Neural progenitor cell (in vitro differentiated cells): Measurements from ENCODE around the gene PSPN. TPM values are rescaled to one million over a fixed set of nuclear protein-coding genes. Genes with fewer than 3 reads are reported as not detected.
"Not testable (repeated sequence)": the region's sequence is repeated elsewhere in the genome, so short reads cannot be mapped to it uniquely, and the experiment has no call there.

ENCODE experiments used
- DNase-seq: peaks from one replicate; pipeline ENCODE4 v3.0.0-alpha.2; 2016; ENCODE audit warnings: low spot score
- H2AFZ ChIP-seq: fragments of 200-600 bp; sonication (generic); replicated peaks from 2 replicates; pipeline ENCODE4 v1.6.1; 2016; ENCODE audit warnings: antibody characterized with exemption
- H3F3A ChIP-seq: fragments of 200-600 bp; sonication (generic); 2 replicates; pipeline ENCODE4 v1.6.1; 2016; ENCODE audit warnings: antibody characterized with exemption, low read depth
- H3K27ac ChIP-seq: fragments of 200-600 bp; sonication (generic); 2 replicates; pipeline ENCODE4 v1.5.1; 2016; ENCODE audit warnings: mild to moderate bottlenecking
- H3K27me3 ChIP-seq: fragments of 200-600 bp; sonication (generic); 2 replicates; pipeline ENCODE4 v1.6.1; 2016; ENCODE audit warnings: mild to moderate bottlenecking, moderate library complexity
- H3K36me3 ChIP-seq: fragments of 200-600 bp; sonication (generic); 2 replicates; pipeline ENCODE4 v1.5.1; 2016
- H3K4me1 ChIP-seq: fragments of 200-600 bp; sonication (generic); 2 replicates; pipeline ENCODE4 v1.6.1; 2016; ENCODE audit warnings: mixed run types
- H3K4me2 ChIP-seq: fragments of 200-600 bp; sonication (generic); 2 replicates; pipeline ENCODE4 v1.6.1; 2016
- H3K4me3 ChIP-seq: fragments of 200-600 bp; sonication (generic); 2 replicates; pipeline ENCODE4 v1.5.1; 2016
- H3K79me2 ChIP-seq: fragments of 200-600 bp; sonication (generic); 2 replicates; pipeline ENCODE4 v1.6.1; 2016; ENCODE audit warnings: low read depth
- H3K9ac ChIP-seq: fragments of 200-600 bp; sonication (generic); 2 replicates; pipeline ENCODE4 v1.6.1; 2016
- H3K9me3 ChIP-seq: fragments of 200-600 bp; sonication (generic); 2 replicates; pipeline ENCODE4 v1.5.1; 2016; ENCODE audit warnings: low read depth
- H4K20me1 ChIP-seq: fragments of 200-600 bp; sonication (generic); 2 replicates; pipeline ENCODE4 v1.6.1; 2016; ENCODE audit warnings: low read depth
- H3K27ac Mint-ChIP-seq: 3 replicates; pipeline ENCODE4 v1.8.0; 2021; ENCODE audit warnings: mixed read lengths
- H3K27me3 Mint-ChIP-seq: 2 replicates; pipeline ENCODE4 v1.8.0; 2022; ENCODE audit warnings: low read depth, mild to moderate bottlenecking, inconsistent platforms, moderate library complexity, mixed read lengths; ENCODE audit not compliant: insufficient read depth
- H3K36me3 Mint-ChIP-seq: 3 replicates; pipeline ENCODE4 v1.8.0; 2021; ENCODE audit warnings: mixed read lengths
- H3K4me1 Mint-ChIP-seq: 3 replicates; pipeline ENCODE4 v1.8.0; 2021; ENCODE audit warnings: mixed read lengths
- H3K4me3 Mint-ChIP-seq: 3 replicates; pipeline ENCODE4 v1.8.0; 2021; ENCODE audit warnings: mild to moderate bottlenecking, moderate library complexity, mixed read lengths
- H3K9me3 Mint-ChIP-seq: 3 replicates; pipeline ENCODE4 v1.8.0; 2020; ENCODE audit warnings: mixed read lengths
- EZH2 ChIP-seq: fragments of 200-600 bp; sonication (generic); IDR thresholded peaks from 2 replicates; pipeline ENCODE4 v1.6.1; 2017; ENCODE audit warnings: antibody characterized with exemption, mild to moderate bottlenecking, moderate library complexity
- EZH2phosphoT487 ChIP-seq: fragments of 200-600 bp; sonication (generic); IDR thresholded peaks from 2 replicates; pipeline ENCODE4 v1.6.1; 2017; ENCODE audit warnings: antibody characterized with exemption
- total RNA-seq: library from RNA; depleted of rRNA; stranded (reverse); fragments of >200 nt; gene quantifications from 2 replicates; pipeline ENCODE4 v1.2.3, GENCODE V29; 2015; ENCODE audit warnings: low replicate concordance
- TF ChIP-seq, protein P1 (sequence below): fragments of 200-600 bp; sonication (generic); IDR thresholded peaks from 2 replicates; pipeline ENCODE4 v1.5.1; 2017; ENCODE audit warnings: antibody characterized with exemption, mild to moderate bottlenecking

The PSPN gene
- total RNA-seq, 1 donor from 2014 or later, result 0.92 TPM

DNA sequence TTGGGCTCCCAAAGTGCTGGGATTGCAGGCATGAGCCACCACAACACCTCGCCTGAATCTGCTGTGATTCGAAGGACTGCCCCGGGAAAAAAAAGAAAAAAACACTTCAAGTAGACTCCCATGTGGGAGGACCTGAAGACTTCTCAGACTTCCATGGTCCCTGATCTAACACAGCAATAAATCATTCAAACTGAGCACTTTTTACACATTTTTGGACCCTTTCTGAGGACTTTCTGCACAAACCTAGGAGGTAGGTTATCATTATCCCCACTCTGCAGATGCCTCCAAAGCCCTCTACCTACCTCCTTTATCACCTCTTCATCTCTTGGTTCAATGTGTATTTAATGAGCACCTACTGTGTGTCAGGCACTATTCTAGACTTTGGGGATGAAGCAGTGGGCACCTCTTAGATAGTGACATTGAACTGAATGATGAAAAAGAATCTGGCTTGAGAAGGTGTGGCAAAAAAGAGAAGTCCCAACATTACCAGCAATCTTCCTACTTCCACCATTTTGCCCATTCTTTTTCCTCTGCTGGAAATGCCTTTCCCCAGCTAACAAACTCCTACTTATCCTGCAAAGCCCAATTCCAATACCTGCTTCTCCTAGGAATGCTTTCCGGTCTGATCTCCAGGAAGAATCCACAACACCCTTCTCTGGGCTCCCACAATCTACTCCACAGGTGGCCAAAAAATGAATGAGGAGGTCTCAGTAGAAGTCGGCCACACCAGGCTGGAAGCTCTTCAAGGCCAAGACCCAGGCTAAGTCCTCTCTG, 16.0 kb downstream of the PSPN start:
- peaks cover 6% of the 10 kb centered on the region for H3K27me3 Mint-ChIP-seq
- DNase-seq, result no peak
- Histone ChIP-seq H3K27me3 (no peaks in the 10 kb centered on the region), H4K20me1 (no peaks in the 10 kb centered on the region), H3K79me2 (peaks cover 6% of the 10 kb centered on the region), H3K9ac (no peak overlapping the region), H3K36me3 (no peaks in the 10 kb centered on the region), H3K9me3 (no peaks in the 10 kb centered on the region), H3F3A (no peaks in the 10 kb centered on the region), H3K27ac (no peak overlapping the region), H3K4me2 (no peak overlapping the region), H2AFZ (no peak overlapping the region), H3K4me3 (no peak overlapping the region), H3K4me1 (peaks cover 4% of the 10 kb centered on the region)
- TF ChIP-seq EZH2, result no peak
- no peak for TF ChIP-seq EZH2phosphoT487
- TF ChIP-seq, protein P1, sequence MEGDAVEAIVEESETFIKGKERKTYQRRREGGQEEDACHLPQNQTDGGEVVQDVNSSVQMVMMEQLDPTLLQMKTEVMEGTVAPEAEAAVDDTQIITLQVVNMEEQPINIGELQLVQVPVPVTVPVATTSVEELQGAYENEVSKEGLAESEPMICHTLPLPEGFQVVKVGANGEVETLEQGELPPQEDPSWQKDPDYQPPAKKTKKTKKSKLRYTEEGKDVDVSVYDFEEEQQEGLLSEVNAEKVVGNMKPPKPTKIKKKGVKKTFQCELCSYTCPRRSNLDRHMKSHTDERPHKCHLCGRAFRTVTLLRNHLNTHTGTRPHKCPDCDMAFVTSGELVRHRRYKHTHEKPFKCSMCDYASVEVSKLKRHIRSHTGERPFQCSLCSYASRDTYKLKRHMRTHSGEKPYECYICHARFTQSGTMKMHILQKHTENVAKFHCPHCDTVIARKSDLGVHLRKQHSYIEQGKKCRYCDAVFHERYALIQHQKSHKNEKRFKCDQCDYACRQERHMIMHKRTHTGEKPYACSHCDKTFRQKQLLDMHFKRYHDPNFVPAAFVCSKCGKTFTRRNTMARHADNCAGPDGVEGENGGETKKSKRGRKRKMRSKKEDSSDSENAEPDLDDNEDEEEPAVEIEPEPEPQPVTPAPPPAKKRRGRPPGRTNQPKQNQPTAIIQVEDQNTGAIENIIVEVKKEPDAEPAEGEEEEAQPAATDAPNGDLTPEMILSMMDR, result no peak
- H3K4me3 Mint-ChIP-seq, result peak overlapping the region; percentile 54
- H3K36me3 Mint-ChIP-seq, result peaks cover 2% of the 10 kb centered on the region
- H3K9me3 Mint-ChIP-seq, result no peaks in the 10 kb centered on the region
- peak overlapping the region; percentile 24 for H3K27ac Mint-ChIP-seq
- H3K4me1 Mint-ChIP-seq, result peaks cover 20% of the 10 kb centered on the region

DNA sequence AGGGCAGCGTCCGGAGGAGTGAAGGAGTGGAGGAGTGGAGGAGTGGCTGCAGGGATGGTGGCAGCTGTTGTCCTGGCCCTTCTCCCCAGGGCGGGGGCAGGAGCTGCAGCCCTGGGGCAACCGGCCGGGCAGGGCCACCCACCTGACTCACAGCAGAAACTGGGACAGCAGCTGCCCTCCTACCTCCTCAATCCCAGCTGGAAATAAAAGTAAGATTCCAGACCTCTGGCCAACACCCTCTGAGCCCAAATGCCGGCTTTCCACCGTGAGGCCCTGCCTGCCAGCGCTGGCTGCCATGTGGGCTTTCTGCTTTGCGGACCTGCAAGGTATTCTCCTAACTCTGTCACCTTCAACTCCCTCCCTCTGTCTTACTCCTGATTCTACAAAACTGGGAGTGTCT, 17.7 kb downstream of the PSPN start:
- no peak for TF ChIP-seq EZH2phosphoT487
- no peak for TF ChIP-seq EZH2
- TF ChIP-seq, protein P1, result no peak
- H3K9me3 Mint-ChIP-seq, result peaks cover 4% of the 10 kb centered on the region
- H3K4me2 ChIP-seq, result no peak overlapping the region
- peaks cover 6% of the 10 kb centered on the region for H3K79me2 ChIP-seq
- H3K27ac ChIP-seq, result no peak overlapping the region
- no peak overlapping the region for H3K4me3 ChIP-seq
- H3K4me1 ChIP-seq, result peaks cover 4% of the 10 kb centered on the region
- no peak overlapping the region for H3K4me3 Mint-ChIP-seq
- no peak overlapping the region for H3K9ac ChIP-seq
- no peaks in the 10 kb centered on the region for H3K9me3 ChIP-seq
- peaks cover 8% of the 10 kb centered on the region for H3K27me3 Mint-ChIP-seq
- no peaks in the 10 kb centered on the region for H3F3A ChIP-seq
- no peak for DNase-seq
- H3K36me3 Mint-ChIP-seq, result no peaks in the 10 kb centered on the region
- no peaks in the 10 kb centered on the region for H3K27me3 ChIP-seq
- peak overlapping the region; percentile 79 for H3K27ac Mint-ChIP-seq
- peaks cover 20% of the 10 kb centered on the region for H3K4me1 Mint-ChIP-seq
- peak overlapping the region; percentile 72 for H2AFZ ChIP-seq
- no peaks in the 10 kb centered on the region for H3K36me3 ChIP-seq
- no peaks in the 10 kb centered on the region for H4K20me1 ChIP-seq

DNA sequence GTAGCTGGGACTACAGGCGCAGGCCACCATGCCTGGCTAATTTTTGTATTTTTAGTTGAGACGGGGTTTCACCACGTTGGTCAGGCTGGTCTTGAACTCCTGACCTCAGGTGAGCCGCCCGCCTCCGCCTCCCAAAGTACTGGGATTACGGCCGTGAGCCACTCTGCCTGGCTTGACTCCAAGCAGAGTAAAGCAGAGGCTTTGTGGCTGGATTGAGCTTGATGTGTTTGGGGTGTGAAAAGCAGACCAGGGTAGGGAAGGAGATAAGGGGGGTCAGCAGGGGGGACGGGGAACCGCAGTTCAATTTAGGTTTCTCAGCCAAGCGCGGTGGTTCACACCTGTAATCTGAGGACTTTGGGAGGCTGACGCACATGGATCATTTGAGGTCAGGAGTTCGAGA, 18.6 kb downstream of the PSPN start:
- no peak overlapping the region for H3K27ac Mint-ChIP-seq
- H3K9ac ChIP-seq, result no peak overlapping the region
- no peaks in the 10 kb centered on the region for H3K36me3 Mint-ChIP-seq
- DNase-seq, result no peak
- no peaks in the 10 kb centered on the region for H4K20me1 ChIP-seq
- TF ChIP-seq, protein P1, result no peak
- TF ChIP-seq EZH2 (no peak), EZH2phosphoT487 (no peak)
- H3K27me3 ChIP-seq, result no peaks in the 10 kb centered on the region
- peaks cover 13% of the 10 kb centered on the region for H3K4me1 Mint-ChIP-seq
- H3K4me1 ChIP-seq, result peaks cover under 1% of the 10 kb centered on the region
- no peaks in the 10 kb centered on the region for H3K9me3 ChIP-seq
- H3K27me3 Mint-ChIP-seq, result peaks cover 9% of the 10 kb centered on the region
- H3K27ac ChIP-seq, result no peak overlapping the region
- no peaks in the 10 kb centered on the region for H3K36me3 ChIP-seq
- H3K4me2 ChIP-seq, result no peak overlapping the region
- H3K79me2 ChIP-seq, result peaks cover 2% of the 10 kb centered on the region
- no peaks in the 10 kb centered on the region for H3F3A ChIP-seq
- no peak overlapping the region for H2AFZ ChIP-seq
- H3K4me3 ChIP-seq, result no peak overlapping the region
- H3K9me3 Mint-ChIP-seq, result peaks cover 6% of the 10 kb centered on the region
- no peak overlapping the region for H3K4me3 Mint-ChIP-seq

DNA sequence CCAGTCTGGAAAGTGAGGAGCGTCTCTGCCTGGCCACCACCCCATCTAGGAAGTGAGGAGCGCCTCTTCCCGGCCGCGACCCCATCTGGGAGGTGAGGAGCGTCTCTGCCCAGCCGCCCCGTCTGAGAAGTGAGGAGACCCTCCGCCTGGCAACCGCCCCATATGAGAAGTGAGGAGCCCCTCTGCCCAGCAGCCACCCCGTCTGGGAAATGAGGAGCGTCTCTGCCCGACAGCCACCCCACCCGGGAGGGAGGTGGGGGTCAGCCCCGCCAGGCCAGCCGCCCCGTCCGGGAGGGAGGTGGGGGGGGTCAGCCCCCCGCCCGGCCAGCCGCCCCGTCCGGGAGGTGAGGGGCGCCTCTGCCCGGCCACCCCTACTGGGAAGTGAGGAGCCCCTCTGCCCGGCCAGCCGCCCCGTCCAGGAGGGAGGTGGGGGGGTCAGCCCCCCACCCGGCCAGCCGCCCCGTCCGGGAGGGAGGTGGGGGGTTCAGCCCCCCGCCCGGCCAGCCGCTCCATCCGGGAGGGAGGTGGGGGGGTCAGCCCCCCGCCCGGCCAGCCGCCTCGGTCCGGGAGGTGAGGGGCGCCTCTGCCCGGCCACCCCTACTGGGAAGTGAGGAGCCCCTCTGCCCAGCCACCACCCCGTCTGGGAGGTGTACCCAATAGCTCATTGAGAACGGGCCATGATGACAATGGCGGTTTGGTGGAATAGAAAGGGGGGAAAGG, 20.3 kb downstream of the PSPN start:
- H3K4me1 Mint-ChIP-seq, result peaks cover 13% of the 10 kb centered on the region
- not testable (repeated sequence) for H3K4me2 ChIP-seq, H3K4me3 Mint-ChIP-seq, H3F3A ChIP-seq, H3K9ac ChIP-seq, H3K4me3 ChIP-seq, H3K27me3 ChIP-seq, H3K27me3 Mint-ChIP-seq, DNase-seq, H3K9me3 Mint-ChIP-seq, H3K27ac ChIP-seq, H4K20me1 ChIP-seq, H3K79me2 ChIP-seq, H3K27ac Mint-ChIP-seq, H3K36me3 ChIP-seq, H3K9me3 ChIP-seq, H3K36me3 Mint-ChIP-seq, H3K4me1 ChIP-seq, H2AFZ ChIP-seq
